Fibroblast of skin of scalp (primary cell): ENCODE measurements around the gene THOC5. TPM values are rescaled to one million over a fixed set of nuclear protein-coding genes. Genes with fewer than 3 reads are reported as not detected.
"Not testable (repeated sequence)": the region's sequence is repeated elsewhere in the genome, so short reads cannot be mapped to it uniquely, and the experiment has no call there.

Source experiments
- DNase-seq: peaks from one replicate; pipeline ENCODE4 v3.0.0-alpha.2; 2013
- polyA plus RNA-seq, 2 experiments: library from polyadenylated mRNA; unstranded; fragments of 120-200 nt; gene quantifications; one replicate each; pipeline ENCODE4 v1.2.1, GENCODE V29; 2013; ENCODE audit not compliant: insufficient read length in 2 of 2

The THOC5 gene
- 54.8 TPM for polyA plus RNA-seq (2013, experiment 1 of 2; ENCODE audit: insufficient read length)
- 47.2 TPM for polyA plus RNA-seq (2013, experiment 2 of 2; ENCODE audit: insufficient read length)

DNA sequence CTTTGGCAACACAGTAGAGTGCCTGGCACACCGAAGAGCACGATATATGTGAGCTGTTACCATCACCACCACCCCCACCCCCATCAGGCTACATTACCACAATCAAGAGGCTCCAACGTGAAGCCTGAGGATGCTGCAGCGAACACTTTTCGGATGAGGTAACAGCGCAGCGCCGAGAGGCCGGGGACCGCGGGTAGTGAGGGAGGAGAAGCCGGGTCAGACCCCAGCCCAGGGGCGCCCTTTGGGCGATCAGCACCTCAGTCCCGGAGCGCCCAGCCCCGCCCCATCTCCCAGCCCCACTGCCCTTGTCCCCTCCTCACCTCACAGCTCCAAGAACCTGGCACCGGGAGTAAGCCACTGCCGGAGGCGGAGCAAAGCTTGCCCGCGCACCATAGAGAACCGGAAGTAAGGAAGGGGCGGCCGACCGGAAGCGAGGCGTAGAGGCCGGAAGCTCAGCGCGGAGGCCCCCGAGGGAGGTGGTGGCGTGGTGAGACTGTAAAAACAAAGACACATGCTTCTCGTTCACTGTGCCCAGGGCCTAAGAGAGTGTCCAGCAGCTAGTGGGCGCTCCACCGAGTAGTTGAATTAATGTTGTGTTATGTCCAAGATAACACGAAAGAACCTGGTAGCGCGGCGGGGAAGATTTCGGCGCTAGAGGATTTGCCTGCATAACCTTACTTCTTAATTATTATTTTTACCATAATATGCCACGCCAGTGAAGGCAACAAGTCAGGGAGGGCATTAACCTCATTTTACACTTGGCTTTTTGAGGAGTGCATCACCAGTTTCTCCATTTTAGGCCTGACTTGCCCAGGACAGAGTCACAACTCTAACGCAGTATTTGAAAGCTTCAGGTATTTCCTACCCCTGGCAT is at the start of gene THOC5:
TSS of gene THOC5 (minus strand) at position 407 of the 874 bp plus-strand sequence. CDS start 4,610 bp downstream, outside the sequence.
- DNase-seq = peak; percentile 96

DNA sequence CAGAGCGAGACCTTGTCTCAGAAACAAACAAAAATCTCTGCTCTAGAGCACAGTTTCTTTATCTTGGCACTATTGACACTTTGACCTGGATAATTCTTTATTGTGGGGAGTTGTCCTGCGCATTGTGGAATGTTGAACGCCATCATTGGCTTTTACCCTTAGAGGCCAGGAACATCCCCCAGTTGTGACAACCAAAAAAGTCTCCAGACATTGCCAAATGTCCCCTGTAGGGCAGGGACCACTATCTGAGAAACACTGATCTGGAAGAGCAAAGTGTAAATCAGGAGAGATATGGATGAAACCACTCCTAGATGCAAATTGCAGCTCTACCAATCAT is 45.1 kb upstream of the THOC5 start:
- no peak for DNase-seq

DNA sequence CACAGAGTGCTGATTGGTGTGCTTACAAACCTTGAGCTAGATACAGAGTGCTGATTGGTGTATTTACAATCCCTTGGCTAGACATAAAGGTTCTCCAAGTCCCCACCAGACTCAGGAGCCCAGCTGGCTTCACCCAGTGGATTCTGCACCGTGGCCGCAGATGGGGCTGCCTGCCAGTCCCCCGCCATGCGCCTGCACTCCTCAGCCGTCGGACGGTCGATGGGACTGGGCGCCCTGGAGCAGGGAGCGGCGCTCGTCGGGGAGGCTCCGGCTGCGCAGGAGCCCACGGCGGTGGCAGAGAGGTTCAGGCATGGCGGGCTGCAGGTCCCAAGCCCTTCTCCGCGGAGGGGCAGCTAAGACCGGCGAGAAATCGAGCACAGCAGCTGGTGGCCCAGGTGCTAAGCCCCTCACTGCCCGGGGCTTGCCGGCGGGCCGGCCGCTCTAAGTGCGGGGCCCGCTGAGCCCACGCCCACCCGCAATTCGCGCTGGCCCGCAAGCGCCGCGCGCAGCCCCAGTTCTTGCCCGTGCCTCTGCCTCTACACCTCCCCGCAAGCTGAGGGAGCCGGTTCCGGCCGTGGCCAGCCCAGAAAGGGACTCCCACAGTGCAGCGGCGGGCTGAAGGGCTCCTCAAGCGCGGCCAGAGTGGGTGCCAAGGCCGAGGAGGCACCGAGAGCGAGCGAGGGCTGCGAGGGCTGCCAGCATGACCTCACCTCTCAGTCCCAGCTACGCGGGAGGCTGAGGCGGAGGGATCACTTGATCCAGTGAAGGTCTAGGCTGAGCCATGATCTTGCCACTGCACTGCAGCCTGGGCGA is 44.5 kb upstream of the THOC5 start:
- not testable (repeated sequence) for DNase-seq

DNA sequence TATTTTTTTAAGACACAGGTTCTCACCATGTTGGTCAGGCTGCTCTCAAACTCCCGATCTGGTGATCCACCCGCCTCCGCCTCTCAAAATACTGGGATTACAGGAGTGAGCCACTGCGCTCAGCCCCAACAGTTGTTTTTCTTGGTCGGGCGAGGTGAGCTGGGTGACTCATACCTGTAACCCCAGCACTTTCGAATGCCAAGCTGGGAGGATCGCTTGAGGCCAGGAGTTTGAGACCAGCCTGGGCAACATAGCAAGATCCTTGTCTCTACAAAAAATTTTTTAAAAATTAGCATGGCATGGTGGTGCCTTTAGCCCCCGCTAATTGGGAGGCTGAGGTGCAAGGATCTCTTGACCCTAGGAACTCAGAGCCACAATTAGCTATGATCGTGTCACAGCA is 42.9 kb upstream of the THOC5 start:
- no peak for DNase-seq

DNA sequence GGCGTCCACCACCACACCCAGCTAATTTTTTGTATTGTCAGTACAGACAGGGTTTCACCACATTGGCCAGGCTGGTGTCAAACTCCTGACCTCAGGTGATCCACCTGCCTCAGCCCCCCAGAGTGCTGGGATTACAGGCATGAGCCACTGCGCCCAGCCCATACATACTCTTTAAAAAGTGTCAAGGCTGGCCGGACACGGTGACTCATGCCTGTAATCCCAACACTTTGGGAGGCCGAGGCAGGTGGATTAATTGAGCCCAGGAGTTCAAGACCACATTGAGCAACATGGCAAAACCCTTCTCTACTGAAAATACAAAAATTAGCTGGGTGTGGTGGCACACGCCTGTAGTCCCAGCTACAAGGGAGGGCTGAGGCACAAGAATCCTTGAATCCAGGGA is 40.9 kb upstream of the THOC5 start:
- DNase-seq = not testable (repeated sequence)

DNA sequence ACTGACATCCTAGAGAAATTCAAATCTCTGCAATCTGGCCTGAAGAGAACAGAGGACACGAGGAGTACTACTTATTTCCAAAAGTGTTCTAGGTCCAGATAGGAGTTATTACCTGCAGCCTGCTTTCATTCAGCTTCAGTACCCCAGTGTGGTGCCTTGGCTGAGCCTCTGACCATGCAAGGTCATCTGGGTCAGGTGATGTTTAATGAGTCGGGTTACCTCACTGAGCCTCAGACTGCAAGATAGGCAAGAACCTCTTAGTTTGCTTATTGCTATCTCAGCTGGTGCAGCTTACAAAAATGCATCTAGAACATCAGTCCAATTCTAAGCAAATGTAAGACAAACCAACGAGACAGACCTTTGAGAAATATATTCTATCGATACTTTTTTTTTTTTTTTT is 40.4 kb upstream of the THOC5 start:
- DNase-seq = no peak

DNA sequence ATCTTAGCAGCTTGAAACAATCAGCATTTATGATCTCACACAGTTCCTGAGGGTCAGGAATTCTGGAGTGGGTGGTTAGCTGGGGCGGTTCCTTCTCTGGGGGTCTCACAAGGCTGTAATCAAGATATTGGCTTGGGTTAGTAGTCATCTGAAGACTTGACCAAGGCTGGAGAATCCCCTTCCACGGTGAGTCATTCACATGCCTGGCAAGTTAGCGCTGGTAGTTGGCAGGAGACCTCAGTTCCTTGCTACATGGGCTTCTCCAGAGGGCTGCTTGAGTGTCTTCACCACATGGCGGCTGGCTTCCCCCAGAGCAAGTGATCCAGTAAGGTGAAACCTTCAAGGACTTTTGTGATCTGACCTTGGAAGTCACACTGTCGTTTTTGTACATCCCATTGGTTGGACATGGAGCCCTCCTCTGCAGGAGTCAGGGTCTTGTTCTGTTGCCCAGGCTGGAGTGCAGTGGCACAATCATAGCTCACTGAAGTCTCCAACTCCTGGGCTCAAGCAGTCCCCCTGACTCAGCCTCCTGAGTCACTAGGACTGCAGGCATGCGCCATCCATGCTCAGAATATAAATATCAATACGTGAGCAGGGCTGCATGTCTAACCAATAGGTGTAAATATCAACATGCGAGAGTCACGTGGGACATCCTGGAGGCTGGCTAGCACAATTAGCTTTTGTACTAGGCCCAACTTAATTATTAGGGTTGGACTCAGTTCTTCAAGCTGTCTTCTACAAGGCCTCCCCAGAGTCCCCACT is 34.6 kb upstream of the THOC5 start:
- DNase-seq = peak; percentile 78

DNA sequence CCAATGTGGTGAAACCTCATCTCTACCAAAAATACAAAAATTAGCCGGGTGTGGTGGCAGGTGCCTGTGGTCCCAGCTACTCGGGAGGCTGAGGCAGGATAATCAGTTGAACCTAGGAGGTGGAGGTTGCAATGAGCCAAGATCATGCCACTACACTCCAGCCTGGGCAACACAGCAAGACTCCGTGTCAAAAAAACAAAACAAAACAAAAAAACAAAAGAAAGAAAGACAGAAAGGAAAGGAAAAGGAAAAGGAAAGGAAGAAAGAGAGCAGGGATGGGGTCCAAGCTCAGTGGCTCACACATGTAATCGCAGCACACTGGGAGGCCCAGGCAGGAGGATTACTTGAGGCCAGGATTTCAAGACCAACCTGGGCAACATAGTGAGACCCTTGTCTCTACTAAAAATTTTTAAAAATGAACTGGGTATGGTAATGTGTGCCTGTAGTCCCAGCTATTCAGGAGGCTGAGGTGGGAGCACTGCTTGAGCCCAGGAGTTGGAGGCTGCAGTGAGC is 32.7 kb upstream of the THOC5 start:
- DNase-seq = not testable (repeated sequence)

DNA sequence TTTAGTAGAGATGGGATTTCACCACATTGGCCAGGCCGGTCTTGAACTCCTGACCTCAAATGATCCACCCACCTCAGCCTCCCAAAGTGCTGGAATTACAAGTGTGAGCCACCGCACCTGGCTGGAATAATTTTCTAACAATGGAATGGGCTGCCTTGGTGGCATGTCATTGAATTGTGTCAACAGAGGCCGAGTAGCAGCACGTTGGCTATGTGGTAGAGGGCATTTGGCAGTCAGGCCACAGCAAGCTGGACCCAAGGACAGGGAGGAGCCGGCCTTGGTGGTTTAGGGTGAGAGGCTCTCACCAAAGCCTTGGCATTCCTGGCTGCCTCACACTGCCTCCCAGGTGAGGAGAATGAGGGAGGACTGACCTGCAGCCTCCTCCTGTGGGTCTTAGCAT is 31.4 kb upstream of the THOC5 start:
- no peak for DNase-seq

DNA sequence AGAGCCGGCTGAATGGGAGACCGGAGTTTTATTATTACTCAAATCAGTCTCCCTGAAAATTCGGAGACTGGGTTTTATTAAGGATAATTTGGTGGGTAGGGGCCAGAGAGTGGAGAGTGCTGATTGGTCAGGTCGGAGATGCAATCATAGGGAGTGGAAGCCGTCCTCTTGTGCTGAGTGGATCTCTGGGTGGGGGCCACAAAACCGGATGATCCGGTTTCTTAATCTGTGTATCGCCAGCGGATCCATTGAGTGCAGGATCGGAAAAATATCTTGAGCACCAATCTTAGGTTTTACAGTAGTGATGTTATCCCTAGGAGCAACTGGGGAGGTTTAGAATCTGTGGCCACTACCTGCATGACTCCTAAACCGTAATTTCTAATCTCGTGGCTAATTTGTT is 28.2 kb upstream of the THOC5 start:
- DNase-seq = no peak

DNA sequence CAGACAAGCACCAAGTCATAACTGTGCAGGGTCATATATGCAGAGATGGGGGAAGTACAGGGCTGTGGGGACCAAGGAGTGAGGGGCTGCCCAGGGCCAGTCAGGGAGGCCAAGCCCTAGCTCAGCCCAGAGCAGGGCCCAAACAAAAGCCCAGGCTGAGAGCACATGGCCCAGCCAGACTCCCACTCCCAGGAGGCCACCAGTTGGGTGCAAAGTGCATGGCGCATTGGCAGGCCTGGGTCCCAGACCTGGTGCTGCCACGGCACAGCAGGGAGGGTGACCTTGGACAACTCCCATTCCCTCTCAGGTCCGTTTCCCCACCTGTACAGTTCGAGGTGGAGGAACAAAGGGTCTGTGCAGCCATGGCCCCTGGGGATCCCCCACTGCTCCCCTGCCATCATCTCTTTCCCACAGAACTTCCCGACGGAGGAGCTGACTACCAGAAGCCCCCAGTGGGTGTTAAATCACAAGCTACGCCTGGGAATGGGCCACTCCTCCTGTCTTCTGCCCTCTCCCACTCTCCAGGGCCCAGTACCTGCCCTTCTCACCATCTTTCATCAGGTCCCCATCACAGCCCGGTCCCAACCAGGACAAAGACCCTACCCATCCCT is 26.7 kb upstream of the THOC5 start:
- no peak for DNase-seq

DNA sequence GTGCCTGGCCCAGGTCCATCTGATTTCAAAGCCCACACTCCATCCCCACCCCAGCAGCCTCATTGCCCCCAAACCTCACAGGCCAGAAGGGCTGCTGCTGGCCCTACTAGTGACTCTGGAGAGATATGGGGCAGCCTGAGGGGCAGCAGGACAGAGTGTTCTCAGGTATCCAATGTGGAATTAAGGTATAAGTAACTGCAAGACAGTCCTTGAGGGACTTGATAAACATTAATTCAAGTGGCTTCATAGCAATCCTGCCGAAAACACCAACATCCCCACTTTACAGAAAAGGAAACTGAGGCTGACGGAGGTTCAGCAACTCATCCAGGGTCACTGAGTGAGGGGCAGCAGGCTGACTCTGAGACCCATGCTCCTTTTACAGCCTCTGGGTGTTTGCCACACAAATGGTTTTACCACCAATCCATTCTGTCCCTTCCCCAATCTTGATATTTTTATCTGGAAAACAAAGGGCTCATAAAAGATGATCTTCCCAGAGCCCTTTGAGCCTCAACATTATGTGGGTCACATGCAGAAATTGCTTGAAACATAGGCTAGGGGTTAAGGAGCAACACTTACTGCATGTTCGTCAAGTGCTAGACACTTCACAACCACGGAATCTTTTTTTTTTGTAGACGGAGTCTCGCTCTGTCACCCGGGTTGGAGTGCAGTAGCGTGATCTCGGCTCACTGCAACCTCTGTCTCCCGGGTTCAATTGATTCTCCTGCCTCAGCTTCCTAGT is 25.1 kb upstream of the THOC5 start:
- DNase-seq = no peak

DNA sequence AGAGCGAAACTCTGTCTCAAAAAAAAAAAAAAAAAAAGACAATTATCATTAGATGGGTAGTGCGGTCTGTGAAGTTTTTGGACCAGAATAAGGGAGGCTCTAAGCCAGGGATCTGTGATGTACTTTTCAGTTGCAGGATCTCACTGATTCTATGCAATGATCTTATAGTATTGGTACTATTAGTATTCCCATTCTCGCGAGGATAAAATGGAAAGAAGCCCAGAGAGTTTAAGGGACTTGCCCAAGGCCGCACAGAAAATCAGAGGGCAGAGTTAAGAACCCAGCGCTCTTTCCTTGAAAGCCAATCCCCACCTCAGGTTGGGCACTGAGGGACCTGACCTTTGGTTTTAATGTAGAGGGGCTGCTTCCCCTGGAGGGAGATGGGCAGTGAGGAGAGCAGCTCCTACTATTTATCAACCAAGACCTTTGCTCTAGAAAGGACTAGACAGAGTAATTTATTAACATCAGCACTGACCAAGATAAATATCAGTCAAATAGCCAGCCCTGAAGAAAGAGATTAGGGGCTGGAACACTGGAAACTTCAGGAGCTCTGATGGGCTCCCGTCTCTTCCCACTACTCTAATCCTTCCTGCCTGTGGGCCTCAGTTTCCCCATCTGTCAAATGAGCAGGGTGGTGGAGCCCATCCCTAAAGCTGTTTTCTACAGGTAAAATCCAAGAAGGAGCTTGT is 21.3 kb upstream of the THOC5 start:
- DNase-seq = no peak

DNA sequence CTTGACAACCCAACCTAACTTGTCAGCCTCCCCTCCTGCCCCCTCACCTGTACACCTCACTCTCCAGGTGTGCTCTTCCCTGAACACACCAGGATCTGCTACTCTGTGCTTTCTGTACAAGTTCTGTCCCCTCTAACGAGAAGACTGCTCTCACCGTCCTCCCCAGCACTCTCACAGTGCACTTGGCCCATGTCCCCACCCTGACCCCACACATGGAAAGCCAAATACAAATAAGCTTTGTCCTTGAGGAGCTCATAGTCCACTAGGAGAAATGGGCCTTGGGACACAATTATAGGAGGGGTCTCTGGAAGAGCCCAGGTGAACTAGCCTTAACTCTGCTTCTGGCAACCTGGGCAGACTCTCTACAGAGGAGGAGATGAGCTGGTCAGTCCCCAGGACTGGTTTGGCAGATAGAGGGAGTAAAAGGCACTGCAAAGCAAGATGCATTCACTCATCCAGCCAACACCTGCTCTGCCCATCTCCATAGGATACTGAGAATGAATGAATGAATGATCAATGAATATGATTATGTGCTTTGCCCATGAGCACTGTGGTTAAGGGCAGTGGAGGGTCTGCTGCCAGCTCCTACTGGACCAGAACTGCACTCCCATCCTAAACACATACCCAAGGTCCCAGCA is 17.5 kb upstream of the THOC5 start:
- no peak for DNase-seq

DNA sequence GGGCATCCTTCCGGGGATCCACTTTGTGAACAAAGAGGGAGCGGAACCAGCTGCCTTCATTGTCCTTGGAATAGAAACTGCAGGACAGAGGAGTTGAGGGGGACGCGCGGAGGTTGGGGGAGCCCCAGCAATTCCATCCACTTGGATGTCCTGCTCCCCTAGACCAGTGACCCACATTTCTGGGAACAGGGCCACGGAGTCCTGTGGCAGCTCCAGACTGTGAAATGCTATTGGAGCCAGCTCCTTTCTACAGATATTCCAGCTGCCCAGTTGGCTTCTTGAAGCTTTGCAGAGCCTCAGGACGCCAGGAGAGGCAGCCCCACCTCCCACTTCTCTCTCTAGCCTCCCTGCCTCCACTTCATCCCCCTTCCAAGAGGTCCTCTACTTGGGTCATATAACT is 16.9 kb upstream of the THOC5 start:
- no peak for DNase-seq

DNA sequence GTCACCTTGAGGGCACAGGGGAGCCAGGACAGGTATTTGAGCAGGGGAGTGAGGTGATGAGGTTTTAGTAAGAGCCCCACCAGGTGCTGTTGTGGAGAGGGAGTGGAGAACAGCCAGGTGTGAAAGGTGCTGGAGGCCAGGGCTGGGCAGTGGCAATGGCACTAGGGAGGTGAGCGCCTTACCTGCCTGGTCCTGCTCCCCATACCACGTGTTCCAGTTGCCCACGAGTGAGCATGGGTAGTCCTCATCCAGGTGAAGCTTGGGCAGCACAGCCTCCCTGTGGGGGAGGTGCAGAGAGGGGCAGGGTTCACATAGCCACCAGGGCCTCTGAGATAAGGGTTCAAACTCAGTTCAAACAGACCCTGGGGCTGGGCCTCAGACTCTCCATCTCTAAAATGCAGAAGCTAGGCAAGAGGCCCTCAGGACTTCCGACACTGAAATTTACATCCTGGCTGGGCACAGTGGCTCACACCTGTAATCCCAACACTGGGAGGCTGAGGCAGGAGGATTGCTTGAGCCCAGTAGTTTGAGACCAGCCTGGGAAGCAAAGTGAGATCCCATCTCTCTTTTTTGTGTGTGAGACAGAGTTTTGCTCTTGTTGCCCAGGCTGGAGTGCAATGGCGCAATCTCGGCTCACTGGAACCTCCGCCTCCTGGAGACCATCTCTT is 15.6 kb upstream of the THOC5 start:
- no peak for DNase-seq

DNA sequence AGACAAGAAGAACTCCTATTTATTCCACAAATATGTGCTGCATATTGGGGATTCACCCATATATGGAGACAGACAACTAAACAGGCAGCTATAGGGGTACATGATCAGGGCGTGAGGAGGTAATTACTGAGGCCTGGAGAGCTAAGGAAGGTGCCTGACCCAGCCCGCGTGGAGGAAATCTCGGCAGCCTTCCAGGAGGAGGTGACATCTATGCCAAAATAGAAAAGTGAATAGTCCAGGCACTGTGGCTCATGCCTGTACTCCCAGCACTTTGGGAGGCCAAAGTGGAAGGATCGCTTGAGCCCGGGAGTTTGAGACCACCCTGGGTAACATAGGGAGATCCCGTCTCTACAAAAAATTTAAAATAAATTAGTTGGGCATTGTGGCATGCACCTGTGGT is 13.8 kb upstream of the THOC5 start:
- DNase-seq = no peak

DNA sequence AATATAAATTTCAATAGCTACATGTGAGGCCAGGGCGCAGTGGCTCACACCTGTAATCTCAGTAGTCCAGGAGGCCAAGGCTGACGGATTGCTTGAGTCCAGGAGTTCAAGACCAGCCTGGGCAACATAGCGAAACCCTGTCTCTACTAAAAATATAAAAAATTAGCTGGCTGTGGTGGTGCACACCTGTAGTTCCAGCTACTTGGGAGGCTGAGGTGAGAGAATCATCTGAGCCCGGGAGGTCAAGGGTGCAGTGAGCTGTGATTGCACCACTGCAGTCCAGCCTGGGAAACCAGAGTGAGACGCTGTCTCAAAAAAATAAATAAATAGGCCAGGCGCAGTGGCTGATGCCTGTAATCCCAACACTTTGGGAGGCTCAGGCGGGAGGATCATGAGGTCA is 13.0 kb upstream of the THOC5 start:
- DNase-seq = not testable (repeated sequence)

DNA sequence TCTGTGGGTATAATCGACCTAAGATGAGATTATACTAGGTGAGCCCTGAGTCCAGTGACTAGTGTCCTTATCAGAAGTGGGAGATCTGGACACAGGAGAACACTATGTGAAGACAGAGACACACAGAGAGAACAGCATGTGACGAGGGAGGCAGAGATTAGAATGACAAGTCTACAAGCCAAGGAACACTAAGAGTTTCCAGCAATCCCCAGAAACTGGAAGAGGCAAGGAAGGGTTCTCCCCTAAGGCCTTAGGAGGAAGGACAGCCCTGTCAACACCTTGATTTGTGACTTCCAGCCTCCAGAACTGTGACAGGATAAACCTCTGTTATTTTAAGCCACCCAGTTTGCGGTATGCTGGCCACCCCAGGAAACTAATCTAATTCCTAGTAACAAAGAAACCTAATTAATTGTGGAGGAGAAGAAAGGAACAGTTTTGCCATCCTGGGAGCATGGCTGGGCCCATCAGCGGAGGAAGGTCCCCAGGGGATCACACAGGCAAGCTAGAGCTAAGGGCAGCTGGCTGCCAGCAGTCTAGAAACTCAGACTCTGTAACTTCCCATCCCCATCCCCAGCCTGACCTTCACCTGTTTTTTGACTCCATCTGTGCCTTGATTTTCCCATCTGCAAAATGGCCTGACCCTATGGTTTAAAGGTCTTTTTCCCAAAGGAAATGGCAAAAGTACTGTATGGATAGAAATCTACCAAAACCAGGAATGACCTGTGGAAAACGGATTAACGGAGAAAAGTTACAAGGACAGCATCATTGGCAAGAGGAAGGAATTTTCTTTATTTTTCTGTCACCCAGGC is 10.3 kb upstream of the THOC5 start:
- DNase-seq = no peak
